ENCODE measurements around the gene REV1. TPM values are rescaled to one million over a fixed set of nuclear protein-coding genes. Genes with fewer than 3 reads are reported as not detected.

The REV1 gene
- total and polyA plus RNA-seq, 11 donors: 14.7 to 76.1 (median 32.2) TPM

DNA sequence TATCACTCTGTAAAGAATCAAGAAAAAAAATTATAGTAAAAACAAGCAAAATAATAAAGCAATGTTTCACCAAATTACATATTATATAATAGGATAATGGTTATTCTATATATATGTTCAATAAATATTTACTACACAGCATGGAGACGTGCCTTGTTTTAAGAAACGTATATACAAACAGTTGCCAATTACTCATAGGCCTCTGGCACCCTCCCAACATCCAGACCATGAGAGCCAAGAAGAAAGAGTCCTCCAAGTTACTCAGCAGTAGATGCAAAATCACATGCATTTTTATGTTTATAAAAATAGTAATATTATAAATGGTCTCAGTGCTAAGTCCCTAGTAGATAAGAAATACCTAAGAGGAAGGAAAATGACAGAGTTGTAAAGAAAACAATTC lies 64.8 kb downstream of the REV1 start:
- H3K36me3 ChIP-seq: peaks cover 0 to 100% (median 90%) of the 10 kb centered on the region in 9 donors
- H3K27ac ChIP-seq: no peak overlapping the region
- H3K4me3 ChIP-seq: no peak overlapping the region
- DNase-seq: no peak
- ATAC-seq: no peak
- TF ChIP-seq POLR2A (IDR thresholded peaks at IDR 0.05) (no peak), CTCF (IDR thresholded peaks at IDR 0.05) (no peak)
- H3K9me3 ChIP-seq: no peaks in the 10 kb centered on the region
- peaks cover 0 to 42% (median 12%) of the 10 kb centered on the region in 12 donors for H3K4me1 ChIP-seq
- WGBS, 4 donors: 27 to 42% (median 41%) methylated on average over 2 of the region's 2 CpGs
- intact Hi-C loops (cut with DNase I): loop anchor here in 1 of 10 donors (10.0 kb wide), 1 partner anchor 50 kb away; no protein-coding TSS in a partner anchor
- no peaks in the 10 kb centered on the region for H3K27me3 ChIP-seq

GRCh38 chr2:99424371-99424770 lies 65.4 kb downstream of the REV1 start:
- H3K27ac ChIP-seq: no peak overlapping the region
- ATAC-seq (no peak), DNase-seq (no peak)
- no peak overlapping the region for H3K4me3 ChIP-seq
- intact Hi-C loops (cut with DNase I): loop anchor here in 1 of 10 donors (10.0 kb wide), 1 partner anchor 50 kb away; no protein-coding TSS in a partner anchor
- TF ChIP-seq POLR2A (IDR thresholded peaks at IDR 0.05) (no peak), CTCF (IDR thresholded peaks at IDR 0.05) (no peak)
- peaks cover 0 to 100% (median 91%) of the 10 kb centered on the region in 9 donors for H3K36me3 ChIP-seq
- no peaks in the 10 kb centered on the region for H3K27me3 ChIP-seq
- H3K9me3 ChIP-seq: no peaks in the 10 kb centered on the region
- peaks cover 0 to 42% (median 12%) of the 10 kb centered on the region in 12 donors for H3K4me1 ChIP-seq

DNA sequence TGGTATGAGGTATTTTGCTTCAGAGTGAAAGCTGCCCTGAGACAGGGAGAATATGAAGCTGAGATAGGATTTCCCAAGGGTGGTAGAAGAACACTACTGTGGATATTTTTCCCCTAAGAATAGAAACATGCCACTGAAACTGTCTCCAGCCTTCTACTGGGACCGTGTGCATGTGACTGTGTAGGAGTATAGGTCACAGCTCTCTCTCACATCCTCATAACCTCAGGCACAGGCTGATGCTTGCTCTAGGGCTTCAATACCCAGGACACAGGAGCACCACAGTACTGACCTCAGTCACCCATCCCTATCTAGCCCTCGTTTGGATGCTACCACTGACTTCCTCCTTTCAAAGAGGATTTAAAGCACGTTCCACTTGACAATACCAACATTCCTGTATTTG lies 67.2 kb downstream of the REV1 start:
- ATAC-seq (peak; percentile 34 to 82 (median 65)), DNase-seq (no peak)
- Histone ChIP-seq H3K27me3 (no peaks in the 10 kb centered on the region), H3K36me3 (peaks cover 0 to 100% (median 90%) of the 10 kb centered on the region in 9 donors), H3K4me3 (no peak overlapping the region), H3K4me1 (peaks cover 0 to 42% (median 12%) of the 10 kb centered on the region in 12 donors), H3K27ac (peak overlapping the region in 10 of 12 donors; percentile 9 to 59 (median 25)), H3K9me3 (no peaks in the 10 kb centered on the region)
- WGBS, 4 donors: 18 to 26% (median 25%) methylated on average over 3 of the region's 3 CpGs
- no peak for TF ChIP-seq CTCF (IDR thresholded peaks at IDR 0.05)
- TF ChIP-seq POLR2A (IDR thresholded peaks at IDR 0.05): no peak
- intact Hi-C loops (cut with DNase I): loop anchor here in 1 of 10 donors (10.0 kb wide), 1 partner anchor 48 kb away; no protein-coding TSS in a partner anchor

DNA sequence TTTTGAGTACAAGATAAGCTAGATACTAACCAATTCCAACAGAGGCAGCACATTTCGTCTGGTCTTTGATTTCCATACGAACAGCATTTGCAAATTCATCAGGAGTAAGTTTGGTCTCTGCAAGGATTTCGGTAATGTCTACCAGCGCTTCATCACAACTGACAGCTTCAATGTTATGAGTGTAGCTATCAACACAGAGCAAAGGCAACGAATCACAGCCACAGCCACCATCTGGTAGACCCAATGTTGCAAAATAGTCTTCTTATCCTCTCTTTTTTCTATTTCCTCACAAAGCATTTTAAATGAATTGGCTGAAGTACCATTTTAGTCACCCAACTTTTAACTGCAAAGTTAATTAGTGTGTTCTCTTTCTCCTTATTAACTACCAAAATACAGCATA lies 68.3 kb downstream of the REV1 start:
- Histone ChIP-seq H3K9me3 (no peaks in the 10 kb centered on the region), H3K27ac (peak overlapping the region in 6 of 12 donors; percentile 11 to 59 (median 20)), H3K36me3 (peaks cover 0 to 100% (median 92%) of the 10 kb centered on the region in 9 donors), H3K27me3 (no peaks in the 10 kb centered on the region), H3K4me3 (no peak overlapping the region), H3K4me1 (peaks cover 0 to 42% (median 12%) of the 10 kb centered on the region in 12 donors)
- intact Hi-C loops (cut with DNase I): loop anchor here in 1 of 10 donors (10.0 kb wide), 1 partner anchor 47 kb away; no protein-coding TSS in a partner anchor
- DNase-seq: no peak
- no peak for TF ChIP-seq CTCF (IDR thresholded peaks at IDR 0.05)
- TF ChIP-seq POLR2A (IDR thresholded peaks at IDR 0.05): no peak
- WGBS, 4 donors: 59 to 76% (median 69%) methylated on average over 5 of the region's 5 CpGs
- peak; percentile 28 to 70 (median 64) for ATAC-seq
